GM12878 (cell line): ENCODE data around the gene S100A9. TPM values are rescaled to one million over a fixed set of nuclear protein-coding genes. Genes with fewer than 3 reads are reported as not detected.

Experiments
- ATAC-seq: fragments of 200-7000 bp; cut with Tn5 transposase; 3 replicates; pipeline ENCODE4 v1.9.1; 2020; ENCODE audit warnings: mild to moderate bottlenecking, moderate library complexity
- BruUV-seq: library from RNA; stranded (reverse); fragments of 400-500 nt; replicated peaks from 2 replicates; lab custom pipeline; 2021; lab: Mats Ljungman, UMichigan
- CTCF ChIA-PET: fragments of 300-600 bp; sonication (Branson Sonifier 250); formaldehyde crosslinking; extraction: SDS; loops from one replicate; lab custom pipeline; 2021; ENCODE audit warnings: inconsistent platforms; lab: Yijun Ruan, JAX
- POLR2A ChIA-PET: fragments of 350-600 bp; formaldehyde crosslinking; extraction: SDS; loops from one replicate; lab custom pipeline; 2021; ENCODE audit warnings: inconsistent platforms; lab: Charles Lee
- RAD21 ChIA-PET: fragments of 300-600 bp; sonication (Branson Sonifier 250); formaldehyde crosslinking; loops from one replicate; lab custom pipeline; 2023; ENCODE audit warnings: antibody characterized with exemption; ENCODE audit not compliant: unreplicated experiment; lab: Charles Lee
- SMC1A ChIA-PET: fragments of 300-600 bp; sonication (Branson Sonifier 250); formaldehyde crosslinking; loops from one replicate; lab custom pipeline; 2023; ENCODE audit not compliant: unreplicated experiment, uncharacterized antibody; lab: Charles Lee
- DNase-seq: peaks from one replicate; pipeline ENCODE4 v3.0.0-alpha.2; 2011; ENCODE audit warnings: low read depth, low spot score
- FAIRE-seq: peaks from 3 replicates; lab custom pipeline; 2011; peaks lifted over from hg19 to GRCh38; lab: Jason Lieb, UNC
- H2AFZ ChIP-seq: 2 replicates; pipeline ENCODE4 v1.6.0; 2011; ENCODE audit warnings: low read depth, low read length, control low read depth; ENCODE audit not compliant: control insufficient read depth
- H3K27ac ChIP-seq: 2 replicates; pipeline ENCODE4 v1.5.1; 2011; ENCODE audit warnings: control low read depth; ENCODE audit not compliant: control insufficient read depth, insufficient read depth
- H3K27me3 ChIP-seq, 2 experiments: replicated peaks in 1 of 2; 2 replicates each; pipeline versions ENCODE4 v1.6.0 to v1.6.1; 2011; ENCODE audit warnings: low read length in 1 of 2; ENCODE audit not compliant: control insufficient read depth in 2 of 2, insufficient read depth in 2 of 2
- H3K36me3 ChIP-seq, 2 experiments: 2 replicates each; pipeline ENCODE4 v1.5.1; 2011; ENCODE audit warnings: low read length in 1 of 2; ENCODE audit not compliant: control insufficient read depth in 2 of 2, insufficient read depth in 2 of 2
- H3K4me1 ChIP-seq: 2 replicates; pipeline ENCODE4 v1.6.1; 2011; ENCODE audit warnings: mild to moderate bottlenecking, low read length, moderate library complexity, mixed read lengths; ENCODE audit not compliant: control insufficient read depth, insufficient read depth
- H3K4me2 ChIP-seq: 2 replicates; pipeline ENCODE4 v1.6.0; 2011; ENCODE audit warnings: control low read depth; ENCODE audit not compliant: control insufficient read depth, insufficient read depth
- H3K4me3 ChIP-seq: fragments of 200-600 bp; sonication (generic); 2 replicates; pipeline ENCODE4 v1.5.1; 2016
- H3K79me2 ChIP-seq: 2 replicates; pipeline ENCODE4 v1.6.0; 2011; ENCODE audit warnings: low read length; ENCODE audit not compliant: control insufficient read depth, insufficient read depth
- H3K9ac ChIP-seq: 2 replicates; pipeline ENCODE4 v1.8.0; 2011; ENCODE audit warnings: low read length, control low read depth, mixed read lengths; ENCODE audit not compliant: control insufficient read depth, insufficient read depth
- H3K9me3 ChIP-seq: replicated peaks from 3 replicates; pipeline ENCODE4 v1.5.1; 2011; ENCODE audit warnings: mild to moderate bottlenecking, low read length; ENCODE audit not compliant: control insufficient read depth, insufficient read depth
- H4K20me1 ChIP-seq: 2 replicates; pipeline ENCODE4 v1.6.0; 2011; ENCODE audit not compliant: control insufficient read depth, insufficient read depth
- BMI1 ChIP-seq: fragments of 450-650 bp; IDR thresholded peaks from 2 replicates; pipeline ENCODE4 v1.6.1; 2016; ENCODE audit warnings: mild to moderate bottlenecking, moderate library complexity, borderline replicate concordance
- CBX3 ChIP-seq: fragments of 200-600 bp; sonication (generic); IDR thresholded peaks from 2 replicates; pipeline ENCODE4 v1.6.1; 2016; ENCODE audit warnings: low read depth, borderline replicate concordance
- CHD4 ChIP-seq: fragments of 200-600 bp; sonication (generic); IDR thresholded peaks from 2 replicates; pipeline ENCODE4 v1.6.1; 2016; ENCODE audit warnings: mild to moderate bottlenecking
- DPF2 ChIP-seq: fragments of 450-650 bp; IDR thresholded peaks from 2 replicates; pipeline ENCODE4 v1.6.1; 2017; ENCODE audit warnings: mild to moderate bottlenecking
- FOXK2 ChIP-seq: fragments of 450-650 bp; IDR thresholded peaks from 2 replicates; pipeline ENCODE4 v1.6.1; 2017; ENCODE audit warnings: mild to moderate bottlenecking, moderate library complexity
- IKZF2 ChIP-seq, 2 experiments: fragments of 450-650 bp; IDR thresholded peaks; 2 replicates each; pipeline ENCODE4 v1.6.1; 2017; ENCODE audit warnings: mild to moderate bottlenecking in 2 of 2, moderate library complexity in 2 of 2
- KDM1A ChIP-seq: fragments of 200-600 bp; sonication (generic); IDR thresholded peaks from 2 replicates; pipeline ENCODE4 v1.6.1; 2016; ENCODE audit warnings: borderline replicate concordance
- KLF5 ChIP-seq: fragments of 450-650 bp; IDR thresholded peaks from 2 replicates; pipeline ENCODE4 v1.6.1; 2014; ENCODE audit warnings: mild to moderate bottlenecking; ENCODE audit not compliant: partially characterized antibody
- MEF2B ChIP-seq: fragments of 450-650 bp; IDR thresholded peaks from 2 replicates; pipeline ENCODE4 v1.6.1; 2018; ENCODE audit warnings: mild to moderate bottlenecking, moderate library complexity; ENCODE audit not compliant: partially characterized antibody, poor library complexity, severe bottlenecking
- MYC ChIP-seq: IDR thresholded peaks from 2 replicates; pipeline ENCODE4 v1.6.1; 2011; ENCODE audit warnings: mild to moderate bottlenecking, low read length, moderate library complexity, inconsistent platforms; ENCODE audit not compliant: insufficient read depth, insufficient replicate concordance, insufficient read length, severe bottlenecking
- NFIC ChIP-seq: IDR thresholded peaks from 2 replicates; pipeline ENCODE4 v1.6.1; 2012; ENCODE audit warnings: low read depth, mild to moderate bottlenecking, inconsistent platforms, low read length, moderate library complexity
- SRF ChIP-seq, 2 experiments: IDR thresholded peaks; 2 replicates each; pipeline ENCODE4 v1.6.1; 2011; ENCODE audit warnings: low read depth in 2 of 2, low read length in 2 of 2, mild to moderate bottlenecking in 1 of 2, moderate library complexity in 1 of 2
- STAT3 ChIP-seq: IDR thresholded peaks from 2 replicates; pipeline ENCODE4 v1.6.1; 2011; ENCODE audit warnings: low read depth, low read length, improper control_type of control experiment
- SUPT20H ChIP-seq: IDR thresholded peaks from 2 replicates; pipeline ENCODE4 v1.6.1; 2011; ENCODE audit warnings: low read depth, mild to moderate bottlenecking, low read length, moderate library complexity, borderline replicate concordance; ENCODE audit not compliant: control insufficient read depth
- TCF7 ChIP-seq: IDR thresholded peaks from 2 replicates; pipeline ENCODE4 v1.6.1; 2014; ENCODE audit warnings: antibody characterized with exemption, borderline replicate concordance
- in situ Hi-C: fragments of 300-500 bp; cut with MboI; formaldehyde crosslinking; loops from 9 replicates; pipeline ENCODE4 v1.14.3; 2018; ENCODE audit warnings: mixed read lengths
- intact Hi-C: fragments of 100-400 bp; cut with micrococcal nuclease; formaldehyde crosslinking; loops from one replicate; pipeline ENCODE4 v1.14.2; 2022; ENCODE audit not compliant: unreplicated experiment
- polyA plus RNA-seq, 11 experiments: library from polyadenylated mRNA; depleted of rRNA in 4 of 11; unstranded in 6 of 11; stranded (reverse) in 5 of 11; fragments of >200 nt; fragmentation: Nextera tagmentation in 4 of 11; fragmentation: Illumina TruSeq in 1 of 11; extraction: Ambion mirVana in 4 of 11; extraction: Trizol in 1 of 11; gene quantifications; 1 replicate in 1 of 11; 2 replicates in 10 of 11; pipeline versions ENCODE4 v1.2.1 to v1.2.3, GENCODE V29; 2011 to 2016; ENCODE audit warnings: inconsistent platforms in 2 of 11, missing spikeins in 2 of 11, low read depth in 1 of 11
- total RNA-seq, 4 experiments: library from RNA; depleted of rRNA in 3 of 4; stranded (reverse); fragments of >200 nt in 3 of 4; fragmentation: Illumina TruSeq in 1 of 4; extraction: Trizol in 1 of 4; gene quantifications; 2 replicates each; pipeline versions ENCODE4 v1.2.1 to v1.2.3, GENCODE V29; 2013 to 2021
- TF ChIP-seq, protein P1 (sequence below): fragments of 450-650 bp; IDR thresholded peaks from 2 replicates; pipeline ENCODE4 v1.6.1; 2017; ENCODE audit warnings: mild to moderate bottlenecking, low read depth, inconsistent platforms; ENCODE audit not compliant: poor library complexity, severe bottlenecking
- TF ChIP-seq, protein P2 (sequence below): IDR thresholded peaks from 2 replicates; pipeline ENCODE4 v1.6.1; 2011; ENCODE audit warnings: low read depth, mild to moderate bottlenecking, low read length, moderate library complexity, borderline replicate concordance; ENCODE audit errors: extremely low read depth
- TF ChIP-seq, protein P3 (sequence below): fragments of 150-350 bp; IDR thresholded peaks from 2 replicates; pipeline ENCODE4 v1.6.1; 2014; ENCODE audit warnings: mild to moderate bottlenecking, low read depth, low read length
- TF ChIP-seq, protein P4 (sequence below): fragments of 450-650 bp; IDR thresholded peaks from 2 replicates; pipeline ENCODE4 v1.6.1; 2014; ENCODE audit warnings: mild to moderate bottlenecking

The S100A9 gene
- total and polyA plus RNA-seq, 10 of the 15 experiments (the other 5 are each of a cell fraction or from before 2014, with no cell fraction given), result 0.22 to 1.7 (median 0.49) TPM; not detected in 3

DNA sequence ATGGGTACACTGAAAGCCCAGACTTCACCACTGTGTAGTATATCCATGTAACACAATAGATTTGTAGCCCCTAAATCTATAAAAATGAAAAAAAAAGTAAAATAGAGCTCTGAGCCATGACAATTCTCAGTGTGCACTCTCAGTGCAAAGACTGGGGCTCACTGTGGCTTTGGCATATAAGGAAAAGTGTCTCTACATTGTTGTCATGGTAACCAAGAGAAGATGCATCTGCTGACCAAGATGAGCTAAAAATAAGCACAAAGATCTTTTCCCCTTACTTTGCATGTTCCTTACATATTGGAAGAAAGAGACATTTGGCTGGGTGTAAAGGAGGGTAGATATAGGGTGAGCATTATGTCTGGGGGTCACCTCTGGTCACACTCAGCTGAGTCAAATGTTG is 21.0 kb upstream of the S100A9 start:
- in situ Hi-C loops, result no loop called here
- TF ChIP-seq, protein P1, sequence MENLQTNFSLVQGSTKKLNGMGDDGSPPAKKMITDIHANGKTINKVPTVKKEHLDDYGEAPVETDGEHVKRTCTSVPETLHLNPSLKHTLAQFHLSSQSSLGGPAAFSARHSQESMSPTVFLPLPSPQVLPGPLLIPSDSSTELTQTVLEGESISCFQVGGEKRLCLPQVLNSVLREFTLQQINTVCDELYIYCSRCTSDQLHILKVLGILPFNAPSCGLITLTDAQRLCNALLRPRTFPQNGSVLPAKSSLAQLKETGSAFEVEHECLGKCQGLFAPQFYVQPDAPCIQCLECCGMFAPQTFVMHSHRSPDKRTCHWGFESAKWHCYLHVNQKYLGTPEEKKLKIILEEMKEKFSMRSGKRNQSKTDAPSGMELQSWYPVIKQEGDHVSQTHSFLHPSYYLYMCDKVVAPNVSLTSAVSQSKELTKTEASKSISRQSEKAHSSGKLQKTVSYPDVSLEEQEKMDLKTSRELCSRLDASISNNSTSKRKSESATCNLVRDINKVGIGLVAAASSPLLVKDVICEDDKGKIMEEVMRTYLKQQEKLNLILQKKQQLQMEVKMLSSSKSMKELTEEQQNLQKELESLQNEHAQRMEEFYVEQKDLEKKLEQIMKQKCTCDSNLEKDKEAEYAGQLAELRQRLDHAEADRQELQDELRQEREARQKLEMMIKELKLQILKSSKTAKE, result no peak
- TF ChIP-seq MEF2B, result peak; percentile 57
- TF ChIP-seq, protein P2, sequence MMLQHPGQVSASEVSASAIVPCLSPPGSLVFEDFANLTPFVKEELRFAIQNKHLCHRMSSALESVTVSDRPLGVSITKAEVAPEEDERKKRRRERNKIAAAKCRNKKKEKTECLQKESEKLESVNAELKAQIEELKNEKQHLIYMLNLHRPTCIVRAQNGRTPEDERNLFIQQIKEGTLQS, result no peak
- no peak for TF ChIP-seq KLF5
- 0 out of 4 replicates have a peak, but pooled peaks of 1 of the 2 experiments have one; percentile 10 for TF ChIP-seq IKZF2 (IDR thresholded peaks at IDR 0.05)
- TF ChIP-seq, protein P3, sequence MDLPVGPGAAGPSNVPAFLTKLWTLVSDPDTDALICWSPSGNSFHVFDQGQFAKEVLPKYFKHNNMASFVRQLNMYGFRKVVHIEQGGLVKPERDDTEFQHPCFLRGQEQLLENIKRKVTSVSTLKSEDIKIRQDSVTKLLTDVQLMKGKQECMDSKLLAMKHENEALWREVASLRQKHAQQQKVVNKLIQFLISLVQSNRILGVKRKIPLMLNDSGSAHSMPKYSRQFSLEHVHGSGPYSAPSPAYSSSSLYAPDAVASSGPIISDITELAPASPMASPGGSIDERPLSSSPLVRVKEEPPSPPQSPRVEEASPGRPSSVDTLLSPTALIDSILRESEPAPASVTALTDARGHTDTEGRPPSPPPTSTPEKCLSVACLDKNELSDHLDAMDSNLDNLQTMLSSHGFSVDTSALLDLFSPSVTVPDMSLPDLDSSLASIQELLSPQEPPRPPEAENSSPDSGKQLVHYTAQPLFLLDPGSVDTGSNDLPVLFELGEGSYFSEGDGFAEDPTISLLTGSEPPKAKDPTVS, result no peak
- no peak for TF ChIP-seq CBX3
- TF ChIP-seq, protein P4, sequence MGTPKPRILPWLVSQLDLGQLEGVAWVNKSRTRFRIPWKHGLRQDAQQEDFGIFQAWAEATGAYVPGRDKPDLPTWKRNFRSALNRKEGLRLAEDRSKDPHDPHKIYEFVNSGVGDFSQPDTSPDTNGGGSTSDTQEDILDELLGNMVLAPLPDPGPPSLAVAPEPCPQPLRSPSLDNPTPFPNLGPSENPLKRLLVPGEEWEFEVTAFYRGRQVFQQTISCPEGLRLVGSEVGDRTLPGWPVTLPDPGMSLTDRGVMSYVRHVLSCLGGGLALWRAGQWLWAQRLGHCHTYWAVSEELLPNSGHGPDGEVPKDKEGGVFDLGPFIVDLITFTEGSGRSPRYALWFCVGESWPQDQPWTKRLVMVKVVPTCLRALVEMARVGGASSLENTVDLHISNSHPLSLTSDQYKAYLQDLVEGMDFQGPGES, result no peak
- TF ChIP-seq SUPT20H, result no peak
- no peak for TF ChIP-seq MYC
- TF ChIP-seq SRF (IDR thresholded peaks at IDR 0.05; ENCODE audit: low read depth in 2 of 2, low read length in 2 of 2), result peak in 1 of 2 experiments; percentile 76; a peak in 2 of 4 replicates
- no peak for TF ChIP-seq TCF7
- TF ChIP-seq KDM1A, result no peak
- TF ChIP-seq DPF2, result no peak
- no peak for TF ChIP-seq CHD4
- no peak for TF ChIP-seq STAT3
- TF ChIP-seq FOXK2, result no peak
- peak; percentile 97 for TF ChIP-seq BMI1
- no peak for TF ChIP-seq NFIC

More for the DNA sequence above, 21.0 kb upstream of the S100A9 start:
- ChIA-PET SMC1A (interaction anchor here (0.9 to 2.5 kb wide), 6 partner anchors 10 to 159 kb away, joined by 3 to 10 read pairs (median 4); partner anchors contain the start of gene PGLYRP3), POLR2A (interaction anchor here (0.5 to 1.5 kb wide), 6 partner anchors 9 to 829 kb away, joined by 3 to 10 read pairs (median 6); no protein-coding TSS in a partner anchor), RAD21 (interaction anchor here (0.6 to 2.4 kb wide), 4 partner anchors 10 to 136 kb away, joined by 3 to 12 read pairs (median 4); no protein-coding TSS in a partner anchor), CTCF (interaction anchor here (0.7 to 4.8 kb wide), 10 partner anchors 8 to 303 kb away, joined by 3 to 24 read pairs (median 4); partner anchors contain the start of genes PGLYRP3 and PGLYRP4)
- FAIRE-seq (peak; percentile 38), DNase-seq (no peak), ATAC-seq (peak; percentile 44)
- intact Hi-C loops, result no loop called here
- H3K36me3 ChIP-seq, result no peaks in the 10 kb centered on the region
- peaks cover under 1% of the 10 kb centered on the region for H3K79me2 ChIP-seq
- H3K4me1 ChIP-seq, result peaks cover 5% of the 10 kb centered on the region
- no TSS peak for BruUV-seq
- no peak overlapping the region for H3K9ac ChIP-seq
- H3K27me3 ChIP-seq, result no peaks in the 10 kb centered on the region
- H3K4me3 ChIP-seq, result no peak overlapping the region
- H3K9me3 ChIP-seq, result peaks cover 3% of the 10 kb centered on the region; the same call in 2 of the 3 replicates
- no peak overlapping the region for H2AFZ ChIP-seq
- no peaks in the 10 kb centered on the region for H4K20me1 ChIP-seq
- no peak overlapping the region; the same call in 1 of the 2 replicates for H3K4me2 ChIP-seq
- no peak overlapping the region for H3K27ac ChIP-seq
